ENCODE results near the gene GDPD3. TPM values are rescaled to one million over a fixed set of nuclear protein-coding genes. Genes with fewer than 3 reads are reported as not detected.
"Not testable (repeated sequence)": the region's sequence is repeated elsewhere in the genome, so short reads cannot be mapped to it uniquely, and the experiment has no call there.

The GDPD3 gene
- total RNA-seq, result 11.2 TPM

GRCh38 chr16:30113031-30113710 is at the start of gene GDPD3:
Gene GDPD3, minus strand, starts transcription at chr16:30113537. Its CDS starts 59 bp downstream, at chr16:30113478.
- peak; percentile 49 for DNase-seq (ENCODE audit: low spot score)

GRCh38 chr16:30157214-30157613 is 43.9 kb upstream of the GDPD3 start:
- DNase-seq (ENCODE audit: low spot score), result no peak

- no peak for DNase-seq (ENCODE audit: low spot score)
Measured at GRCh38 chr16:30155188-30155587, 41.9 kb upstream of the GDPD3 start.

GRCh38 chr16:30152517-30152916 is 39.2 kb upstream of the GDPD3 start:
- DNase-seq (ENCODE audit: low spot score), result no peak

- DNase-seq (ENCODE audit: low spot score), result no peak
Measured at GRCh38 chr16:30151091-30151490, 37.8 kb upstream of the GDPD3 start.

- no peak for DNase-seq (ENCODE audit: low spot score)
Measured at GRCh38 chr16:30149250-30149930, 36.1 kb upstream of the GDPD3 start.

- no peak for DNase-seq (ENCODE audit: low spot score)
Measured at GRCh38 chr16:30147843-30148510, 34.6 kb upstream of the GDPD3 start.

- no peak for DNase-seq (ENCODE audit: low spot score)
Measured at GRCh38 chr16:30145657-30146056, 32.3 kb upstream of the GDPD3 start.

GRCh38 chr16:30144917-30145316 is 31.6 kb upstream of the GDPD3 start:
- no peak for DNase-seq (ENCODE audit: low spot score)

- no peak for DNase-seq (ENCODE audit: low spot score)
Measured at GRCh38 chr16:30144017-30144416, 30.7 kb upstream of the GDPD3 start.

- DNase-seq (ENCODE audit: low spot score), result no peak
Measured at GRCh38 chr16:30143347-30143702, 30.0 kb upstream of the GDPD3 start.

GRCh38 chr16:30142672-30143346 is 29.5 kb upstream of the GDPD3 start:
- DNase-seq (ENCODE audit: low spot score), result no peak

- DNase-seq (ENCODE audit: low spot score), result no peak
Measured at GRCh38 chr16:30141750-30142149, 28.4 kb upstream of the GDPD3 start.

- DNase-seq (ENCODE audit: low spot score), result no peak
Measured at GRCh38 chr16:30139583-30140481, 26.5 kb upstream of the GDPD3 start.

- DNase-seq (ENCODE audit: low spot score), result no peak
Measured at GRCh38 chr16:30137897-30138296, 24.6 kb upstream of the GDPD3 start.

- DNase-seq (ENCODE audit: low spot score), result no peak
Measured at GRCh38 chr16:30136971-30137605, 23.8 kb upstream of the GDPD3 start.

GRCh38 chr16:30132591-30132990 is 19.3 kb upstream of the GDPD3 start:
- DNase-seq (ENCODE audit: low spot score), result no peak

- DNase-seq (ENCODE audit: low spot score), result no peak
Measured at GRCh38 chr16:30131869-30132475, 18.6 kb upstream of the GDPD3 start.

- no peak for DNase-seq (ENCODE audit: low spot score)
Measured at GRCh38 chr16:30127993-30128392, 14.7 kb upstream of the GDPD3 start.

- DNase-seq (ENCODE audit: low spot score), result not testable (repeated sequence)
Measured at GRCh38 chr16:30125690-30126089, 12.4 kb upstream of the GDPD3 start.
